GM12801 (cell line): Measurements from ENCODE around the gene CCT7.

ENCODE experiments used
- CTCF ChIP-seq: IDR thresholded peaks from one replicate; pipeline ENCODE4 v1.5.1; 2011; ENCODE audit warnings: control low read depth; ENCODE audit not compliant: insufficient read length; ENCODE audit errors: extremely low read depth

CCT7 gene

DNA sequence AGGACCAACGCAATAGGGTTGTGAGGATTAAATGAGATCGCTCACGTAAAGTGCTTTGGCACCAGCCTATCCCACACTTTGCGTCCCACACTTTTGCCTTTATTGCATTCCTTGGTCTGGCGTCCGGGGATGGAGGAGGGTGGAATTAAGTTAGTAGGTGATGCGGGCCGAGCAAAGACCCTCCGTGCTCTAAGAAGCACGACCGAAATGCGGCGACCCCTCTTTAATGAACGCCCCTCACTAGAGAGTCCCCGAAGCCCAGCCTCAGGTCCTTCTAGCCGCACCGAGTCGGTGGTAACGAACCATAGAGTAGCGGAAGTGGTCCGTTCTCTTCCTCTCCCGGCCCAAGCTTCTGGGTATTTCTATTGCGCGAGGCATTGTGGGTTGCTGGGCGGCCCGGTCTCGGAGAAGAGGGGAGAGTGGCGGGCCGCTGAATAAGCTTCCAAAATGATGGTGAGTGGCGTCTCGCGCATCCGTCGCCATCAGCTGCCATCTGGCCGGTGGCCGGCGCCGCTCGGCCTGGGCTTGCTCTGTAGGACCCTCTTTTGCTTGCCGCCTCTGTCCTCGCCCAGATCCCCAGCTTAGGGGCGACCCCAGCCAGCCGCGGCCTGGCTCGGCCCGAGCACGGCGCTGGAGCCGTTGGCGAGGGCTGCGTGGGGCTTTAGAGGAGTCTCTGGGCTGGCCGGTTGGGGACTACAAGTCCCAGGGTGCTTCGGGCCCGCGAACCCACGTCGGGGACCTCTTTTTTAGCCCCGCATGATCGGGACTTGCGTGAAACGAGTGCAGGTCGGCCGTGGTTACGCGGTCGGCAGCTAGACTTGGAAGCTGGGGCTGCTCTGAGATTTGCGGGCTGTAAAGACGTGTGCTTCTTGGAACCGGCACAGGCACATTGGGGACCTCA is at the start of gene CCT7:
CCT7 (plus strand) TSS at position 377 of the 901 bp plus-strand sequence; CDS start at position 448, 71 bp downstream.
- TF ChIP-seq CTCF: no peak

DNA sequence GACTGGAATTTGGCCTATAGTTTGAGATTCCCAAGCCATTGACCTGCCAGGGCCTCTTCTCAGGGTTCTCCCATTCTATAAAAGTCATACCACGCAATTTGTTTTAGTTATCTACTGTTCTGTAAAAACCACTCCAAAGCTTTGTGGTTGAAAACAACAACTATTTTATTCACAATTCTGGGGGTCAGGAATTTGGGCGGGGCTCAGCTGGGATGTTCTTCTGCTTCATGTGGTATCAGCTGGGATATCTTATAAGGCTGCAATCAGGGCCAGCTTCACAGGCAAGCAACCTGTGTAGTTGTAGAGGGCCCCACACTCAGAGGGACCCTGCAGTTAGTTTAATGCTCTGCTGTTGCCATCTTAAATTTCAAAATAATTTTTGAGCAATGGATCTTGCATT is 48.1 kb upstream of the CCT7 start:
- TF ChIP-seq CTCF: no peak

- TF ChIP-seq CTCF: no peak
Observed at GRCh38 chr2:73187549-73187948, 46.6 kb upstream of the CCT7 start.

DNA sequence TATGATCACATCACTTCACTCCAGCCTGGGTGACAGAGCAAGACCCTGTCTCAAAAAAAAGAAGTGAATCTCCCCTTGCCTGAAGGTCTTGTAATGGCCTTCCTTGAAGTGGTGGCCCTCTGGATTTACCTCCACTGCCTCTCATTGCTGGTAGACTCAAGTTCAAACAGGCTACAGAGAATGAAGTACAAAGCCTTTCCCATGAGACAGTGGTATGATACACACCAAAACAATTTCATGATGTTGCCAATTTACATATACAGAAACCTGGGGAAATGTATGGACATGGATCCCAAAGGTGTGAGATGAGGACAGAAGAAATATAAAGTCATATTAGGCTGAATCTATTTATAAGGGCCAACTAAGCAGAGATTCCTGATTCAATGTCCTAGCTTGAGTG is 36.5 kb upstream of the CCT7 start:
- TF ChIP-seq CTCF: no peak

GRCh38 chr2:73202156-73203054 is 31.7 kb upstream of the CCT7 start, which contains the start of gene NOTO:
Gene NOTO, plus strand, starts transcription at chr2:73202574. Its CDS starts 93 bp downstream, at chr2:73202667.
- no peak for TF ChIP-seq CTCF

DNA sequence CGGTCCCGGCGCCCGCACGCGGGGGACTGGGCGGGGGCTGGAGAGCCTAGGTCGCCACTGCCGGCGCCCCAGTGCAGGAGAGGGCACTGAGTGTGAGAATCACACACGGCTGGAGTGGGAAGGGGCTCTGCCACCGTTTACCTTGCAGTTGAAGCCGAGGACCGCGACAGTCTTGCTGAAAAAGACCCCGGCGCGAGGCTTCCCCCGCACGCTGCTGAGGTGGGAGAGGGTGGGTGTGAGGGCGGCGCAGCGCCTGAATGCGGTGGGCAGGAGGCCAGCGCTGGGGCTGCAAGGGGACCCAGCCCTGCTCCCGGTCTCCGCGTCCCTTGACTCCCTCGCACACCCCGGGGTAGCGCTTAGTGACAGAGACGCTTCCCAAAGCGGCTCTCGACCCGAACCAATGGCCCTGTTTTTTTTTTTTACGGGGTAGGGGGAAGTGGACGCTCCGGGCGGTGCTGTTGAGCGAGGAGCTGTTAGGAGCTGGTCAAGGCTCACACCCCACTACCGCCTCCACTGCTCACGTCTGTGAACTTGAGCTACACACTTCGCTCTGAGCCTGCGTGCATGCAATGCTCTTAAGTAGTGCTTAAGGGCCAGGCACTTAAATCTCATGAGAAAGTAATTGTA is 30.9 kb upstream of the CCT7 start:
- TF ChIP-seq CTCF: no peak

GRCh38 chr2:73205611-73206010 is 28.5 kb upstream of the CCT7 start:
- TF ChIP-seq CTCF: no peak
